AML-193 (cell line): ENCODE measurements around the gene CNOT8.
"Not testable (repeated sequence)": the region's sequence is repeated elsewhere in the genome, so short reads cannot be mapped to it uniquely, and the experiment has no call there.

Experiments
- DNase-seq, 2 experiments: peaks; one replicate each; lab custom pipeline; 2025; lab: John Stamatoyannopoulos, UW

Gene CNOT8

GRCh38 chr5:154858297-154858971 lies at the start of gene CNOT8:
TSS of gene CNOT8 (plus strand) at chr5:154858627. CDS start at chr5:154863279, 4,652 bp downstream.
- peak; percentile 89 to 93 for DNase-seq

GRCh38 chr5:154811239-154811638 lies 47.2 kb upstream of the CNOT8 start:
- no peak for DNase-seq

GRCh38 chr5:154811653-154812465 lies 46.6 kb upstream of the CNOT8 start:
- DNase-seq = peak; percentile 61 to 65

- DNase-seq = no peak
Measured at GRCh38 chr5:154813158-154813557, 45.3 kb upstream of the CNOT8 start.

- no peak for DNase-seq
Measured at GRCh38 chr5:154813736-154814135, 44.7 kb upstream of the CNOT8 start.

GRCh38 chr5:154815025-154815424 lies 43.4 kb upstream of the CNOT8 start:
- DNase-seq = no peak

GRCh38 chr5:154815684-154816247 lies 42.7 kb upstream of the CNOT8 start:
- no peak for DNase-seq

GRCh38 chr5:154816891-154817492 lies 41.4 kb upstream of the CNOT8 start:
- no peak for DNase-seq

- no peak for DNase-seq
Measured at GRCh38 chr5:154817815-154818214, 40.6 kb upstream of the CNOT8 start.

- no peak for DNase-seq
Measured at GRCh38 chr5:154818471-154819116, 39.8 kb upstream of the CNOT8 start.

- DNase-seq = no peak
Measured at GRCh38 chr5:154819546-154819945, 38.9 kb upstream of the CNOT8 start.

- no peak for DNase-seq
Measured at GRCh38 chr5:154820383-154820782, 38.0 kb upstream of the CNOT8 start.

GRCh38 chr5:154822896-154823295 lies 35.5 kb upstream of the CNOT8 start:
- DNase-seq = not testable (repeated sequence)

- no peak for DNase-seq
Measured at GRCh38 chr5:154823605-154824004, 34.8 kb upstream of the CNOT8 start.

- DNase-seq = no peak
Measured at GRCh38 chr5:154824070-154824469, 34.4 kb upstream of the CNOT8 start.

GRCh38 chr5:154829181-154829588 lies 29.2 kb upstream of the CNOT8 start:
- DNase-seq = no peak

GRCh38 chr5:154829589-154830218 lies 28.7 kb upstream of the CNOT8 start:
- no peak for DNase-seq

- DNase-seq = no peak
Measured at GRCh38 chr5:154830219-154830595, 28.2 kb upstream of the CNOT8 start.

GRCh38 chr5:154830596-154830995 lies 27.8 kb upstream of the CNOT8 start:
- DNase-seq = no peak

- no peak for DNase-seq
Measured at GRCh38 chr5:154831451-154831850, 27.0 kb upstream of the CNOT8 start.

GRCh38 chr5:154832804-154833203 lies 25.6 kb upstream of the CNOT8 start:
- not testable (repeated sequence) for DNase-seq

GRCh38 chr5:154834053-154834452 lies 24.4 kb upstream of the CNOT8 start:
- DNase-seq = no peak
